DND-41 (cell line): ENCODE results near the gene HERC4.

Source experiments
- ATAC-seq: fragments of 200-7000 bp; cut with Tn5 transposase; 3 replicates; pipeline ENCODE4 v1.9.1; 2021; ENCODE audit warnings: low read depth; ENCODE audit not compliant: insufficient read depth
- DNase-seq: peaks from one replicate; pipeline ENCODE4 v3.0.0-alpha.2; 2020
- H2AFZ ChIP-seq: 2 replicates; pipeline ENCODE4 v1.6.0; 2012; ENCODE audit warnings: low read depth, low read length
- H3K27ac ChIP-seq: 2 replicates; pipeline ENCODE4 v1.5.1; 2012; ENCODE audit warnings: low read length, inconsistent platforms
- H3K27me3 ChIP-seq: fragments of 200-600 bp; sonication (generic); 2 replicates; pipeline ENCODE4 v1.6.0; 2012; ENCODE audit warnings: low read length, mild to moderate bottlenecking, inconsistent platforms; ENCODE audit not compliant: insufficient read depth, poor library complexity
- H3K36me3 ChIP-seq: 2 replicates; pipeline ENCODE4 v1.5.1; 2012; ENCODE audit warnings: low read length, inconsistent platforms; ENCODE audit not compliant: insufficient read depth
- H3K4me1 ChIP-seq: 2 replicates; pipeline ENCODE4 v1.5.1; 2012; ENCODE audit warnings: mild to moderate bottlenecking, low read length; ENCODE audit not compliant: insufficient read depth
- H3K4me2 ChIP-seq: 2 replicates; pipeline ENCODE4 v1.6.0; 2012; ENCODE audit warnings: mild to moderate bottlenecking, moderate library complexity, low read length, inconsistent platforms; ENCODE audit not compliant: insufficient read depth
- H3K4me3 ChIP-seq, 2 experiments: fragments of 200-600 bp in 1 of 2; shearing (Covaris generic) in 1 of 2; 2 replicates each; pipeline ENCODE4 v1.5.1; 2012 to 2016; ENCODE audit warnings: inconsistent platforms in 2 of 2, low read length in 2 of 2, mild to moderate bottlenecking in 2 of 2, low read depth in 1 of 2, moderate library complexity in 1 of 2
- H3K79me2 ChIP-seq: 2 replicates; pipeline ENCODE4 v1.6.0; 2012; ENCODE audit warnings: low read length, inconsistent platforms; ENCODE audit not compliant: insufficient read depth
- H3K9ac ChIP-seq: 2 replicates; pipeline ENCODE4 v1.6.0; 2012; ENCODE audit warnings: low read depth, mild to moderate bottlenecking, inconsistent platforms, low read length, moderate library complexity
- H3K9me3 ChIP-seq: 2 replicates; pipeline ENCODE4 v1.5.1; 2012; ENCODE audit warnings: low read length, moderate library complexity, mild to moderate bottlenecking, inconsistent platforms; ENCODE audit not compliant: insufficient read depth, severe bottlenecking
- H4K20me1 ChIP-seq: 2 replicates; pipeline ENCODE4 v1.6.0; 2012; ENCODE audit warnings: low read length; ENCODE audit not compliant: insufficient read depth
- CTCF ChIP-seq: IDR thresholded peaks from 2 replicates; pipeline ENCODE4 v1.5.1; 2012; ENCODE audit warnings: borderline replicate concordance, low read length, moderate library complexity, mild to moderate bottlenecking; ENCODE audit not compliant: poor library complexity, severe bottlenecking; ENCODE audit errors: extremely low read depth
- EZH2 ChIP-seq: IDR thresholded peaks from 3 replicates; pipeline ENCODE4 v1.6.1; 2012; ENCODE audit warnings: borderline replicate concordance, low read depth, mild to moderate bottlenecking, moderate library complexity, low read length, inconsistent platforms; ENCODE audit not compliant: severe bottlenecking

The HERC4 gene

GRCh38 chr10:67976292-67977245 lies 98.5 kb downstream of the HERC4 start:
- peaks cover 51% of the 10 kb centered on the region for H3K36me3 ChIP-seq
- no peak for DNase-seq
- no peak for TF ChIP-seq EZH2
- no peak for TF ChIP-seq CTCF
- no peaks in the 10 kb centered on the region for H3K27me3 ChIP-seq
- H3K4me2 ChIP-seq, result no peak overlapping the region
- no peak overlapping the region for H2AFZ ChIP-seq
- no peaks in the 10 kb centered on the region for H3K79me2 ChIP-seq
- H3K9me3 ChIP-seq, result peaks cover 3% of the 10 kb centered on the region
- H3K4me3 ChIP-seq, result no peak overlapping the region
- no peaks in the 10 kb centered on the region for H4K20me1 ChIP-seq
- ATAC-seq, result no peak; the same call in 2 of the 3 replicates
- H3K27ac ChIP-seq, result no peak overlapping the region
- no peaks in the 10 kb centered on the region for H3K4me1 ChIP-seq
- no peak overlapping the region for H3K9ac ChIP-seq

DNA sequence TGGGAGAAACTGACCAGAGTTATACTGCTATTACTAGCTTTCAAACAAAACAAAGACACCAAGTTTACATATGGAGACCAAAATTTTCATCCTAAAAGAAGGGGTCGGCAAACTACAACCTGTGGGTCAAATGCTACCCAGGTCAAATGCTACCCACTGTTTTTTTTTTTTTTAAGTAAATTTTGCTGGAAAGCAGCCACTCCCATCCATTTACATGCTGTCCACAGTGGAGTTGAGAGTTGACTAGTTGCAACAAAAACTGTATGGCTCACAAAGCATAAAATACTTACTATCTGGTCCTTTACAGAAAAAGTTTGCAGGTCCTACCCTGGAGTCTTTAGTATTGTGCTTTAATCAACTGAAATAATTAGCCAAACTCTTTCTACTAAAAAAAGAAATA lies 99.2 kb downstream of the HERC4 start:
- H3K9ac ChIP-seq, result no peak overlapping the region
- ATAC-seq, result no peak
- no peaks in the 10 kb centered on the region for H3K4me1 ChIP-seq
- H3K36me3 ChIP-seq, result peaks cover 53% of the 10 kb centered on the region
- H3K27ac ChIP-seq, result no peak overlapping the region
- no peak overlapping the region for H3K4me2 ChIP-seq
- no peak overlapping the region for H3K4me3 ChIP-seq
- H3K9me3 ChIP-seq, result peaks cover 7% of the 10 kb centered on the region
- no peaks in the 10 kb centered on the region for H3K27me3 ChIP-seq
- no peak overlapping the region for H2AFZ ChIP-seq
- H4K20me1 ChIP-seq, result no peaks in the 10 kb centered on the region
- DNase-seq, result no peak
- no peaks in the 10 kb centered on the region for H3K79me2 ChIP-seq
- TF ChIP-seq CTCF, result no peak
- no peak for TF ChIP-seq EZH2

DNA sequence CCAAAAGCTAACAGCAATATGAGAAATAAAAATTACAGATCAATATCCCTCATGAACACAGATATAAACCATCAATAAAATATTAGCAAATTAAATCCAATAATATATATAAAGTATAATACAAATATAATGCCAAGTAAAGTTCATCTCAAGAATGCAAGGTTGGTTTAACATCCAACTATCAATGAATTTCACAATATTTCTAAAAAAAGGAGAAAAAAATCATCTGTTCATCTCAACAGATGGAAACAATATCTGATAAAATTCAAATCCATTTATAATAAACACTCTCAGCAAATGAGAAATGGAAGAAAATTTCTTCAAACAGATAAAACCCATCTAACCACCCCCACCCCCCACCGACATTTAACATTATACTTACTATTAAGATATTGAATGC lies 103.8 kb downstream of the HERC4 start:
- no peak overlapping the region for H3K4me3 ChIP-seq
- no peaks in the 10 kb centered on the region for H3K4me1 ChIP-seq
- no peaks in the 10 kb centered on the region for H4K20me1 ChIP-seq
- H3K4me2 ChIP-seq, result no peak overlapping the region
- ATAC-seq, result no peak
- H2AFZ ChIP-seq, result no peak overlapping the region
- H3K79me2 ChIP-seq, result no peaks in the 10 kb centered on the region
- no peak overlapping the region for H3K9ac ChIP-seq
- no peak overlapping the region for H3K27ac ChIP-seq
- DNase-seq, result no peak
- TF ChIP-seq CTCF, result no peak
- TF ChIP-seq EZH2, result no peak
- peaks cover 20% of the 10 kb centered on the region for H3K36me3 ChIP-seq
- peaks cover 7% of the 10 kb centered on the region for H3K9me3 ChIP-seq
- no peaks in the 10 kb centered on the region for H3K27me3 ChIP-seq
